ENCODE measurements around the gene CACNB3. TPM values are rescaled to one million over a fixed set of nuclear protein-coding genes. Genes with fewer than 3 reads are reported as not detected.
A peak's percentile ranks its signal among the peaks of the same experiment; 100 is the strongest.

The CACNB3 gene
- 36.1 TPM for total RNA-seq

GRCh38 chr12:48817873-48818830 lies at the start of gene CACNB3:
Gene CACNB3 (plus strand): TSS chr12:48818496. CDS start chr12:48818930, 434 bp downstream.
- Histone ChIP-seq H3K9me3 (no peaks in the 10 kb centered on the region), H3K4me1 (peaks cover 48% of the 10 kb centered on the region), H3K36me3 (no peaks in the 10 kb centered on the region), H3K27me3 (no peaks in the 10 kb centered on the region), H3K27ac (peak within 1 kb of the TSS; percentile 76), H3K4me3 (peak within 1 kb of the TSS; percentile 68 to 73)
- TF ChIP-seq POLR2AphosphoS5 (IDR thresholded peaks at IDR 0.05; ENCODE audit: insufficient read depth in 1 of 2, low read depth in 1 of 2) (peak in 1 of 2 donors; percentile 73), CTCF (IDR thresholded peaks at IDR 0.05) (no peak), POLR2A (IDR thresholded peaks at IDR 0.05) (no peak)
- no peak for DNase-seq (ENCODE audit: extremely low spot score in 2 of 2)
- intact Hi-C loops (cut with DNase I): no loop called here

GRCh38 chr12:48768736-48769135 lies 49.6 kb upstream of the CACNB3 start:
- H3K36me3 ChIP-seq: peaks cover 0 to 35% of the 10 kb centered on the region in 2 donors
- no peak overlapping the region for H3K27ac ChIP-seq
- H3K9me3 ChIP-seq: no peaks in the 10 kb centered on the region
- no peak for DNase-seq (ENCODE audit: extremely low spot score in 2 of 2)
- intact Hi-C loops (cut with DNase I): no loop called here
- no peak overlapping the region for H3K4me3 ChIP-seq
- H3K27me3 ChIP-seq: no peaks in the 10 kb centered on the region
- no peak for TF ChIP-seq CTCF (IDR thresholded peaks at IDR 0.05)
- TF ChIP-seq POLR2A (IDR thresholded peaks at IDR 0.05): no peak
- no peak for TF ChIP-seq POLR2AphosphoS5 (IDR thresholded peaks at IDR 0.05; ENCODE audit: insufficient read depth in 1 of 2, low read depth in 1 of 2)
- H3K4me1 ChIP-seq: peaks cover 26% of the 10 kb centered on the region

- Histone ChIP-seq H3K36me3 (peaks cover 0 to 51% of the 10 kb centered on the region in 2 donors), H3K4me1 (peaks cover 24% of the 10 kb centered on the region), H3K27ac (no peak overlapping the region), H3K9me3 (no peaks in the 10 kb centered on the region), H3K4me3 (no peak overlapping the region), H3K27me3 (no peaks in the 10 kb centered on the region)
- TF ChIP-seq POLR2A (IDR thresholded peaks at IDR 0.05): no peak
- TF ChIP-seq CTCF (IDR thresholded peaks at IDR 0.05): no peak
- no peak for TF ChIP-seq POLR2AphosphoS5 (IDR thresholded peaks at IDR 0.05; ENCODE audit: insufficient read depth in 1 of 2, low read depth in 1 of 2)
- intact Hi-C loops (cut with DNase I): no loop called here
- no peak for DNase-seq (ENCODE audit: extremely low spot score in 2 of 2)
Measured at GRCh38 chr12:48770756-48771155, 47.5 kb upstream of the CACNB3 start.

- H3K4me3 ChIP-seq: no peak overlapping the region
- intact Hi-C loops (cut with DNase I): no loop called here
- peak in 1 of 2 donors; percentile 77 for DNase-seq (ENCODE audit: extremely low spot score in 2 of 2)
- H3K36me3 ChIP-seq: peaks cover 0 to 59% of the 10 kb centered on the region in 2 donors
- no peaks in the 10 kb centered on the region for H3K27me3 ChIP-seq
- H3K9me3 ChIP-seq: no peaks in the 10 kb centered on the region
- H3K27ac ChIP-seq: no peak overlapping the region
- TF ChIP-seq POLR2A (IDR thresholded peaks at IDR 0.05): no peak
- no peak for TF ChIP-seq CTCF (IDR thresholded peaks at IDR 0.05)
- no peak for TF ChIP-seq POLR2AphosphoS5 (IDR thresholded peaks at IDR 0.05; ENCODE audit: insufficient read depth in 1 of 2, low read depth in 1 of 2)
- H3K4me1 ChIP-seq: peaks cover 15% of the 10 kb centered on the region
Measured at GRCh38 chr12:48771588-48772112, 46.6 kb upstream of the CACNB3 start.

All from vagina (tissue), 2 donors.